GM12892 (cell line): ENCODE data around the gene F13A1.

Source experiments
- POLR2A ChIP-seq: IDR thresholded peaks from 2 replicates; pipeline ENCODE4 v1.6.1; 2011; ENCODE audit warnings: low read depth, low read length, control low read depth
- TAF1 ChIP-seq: IDR thresholded peaks from 2 replicates; pipeline ENCODE4 v1.6.1; 2011; ENCODE audit warnings: low read depth, mild to moderate bottlenecking, control low read depth, low read length, borderline replicate concordance

GRCh38 chr6:6312901-6313441 is 7.5 kb downstream of the F13A1 start:
- TF ChIP-seq TAF1 (no peak), POLR2A (no peak)
